Gastroesophageal sphincter (tissue), 4 donors: Measurements from ENCODE around the gene PTPN1. TPM values are rescaled to one million over a fixed set of nuclear protein-coding genes. Genes with fewer than 3 reads are reported as not detected.

Experiments used
- ATAC-seq: fragments of 150-250 bp; one replicate; pipeline ENCODE4 v1.9.1; 2016; ENCODE audit warnings: mild to moderate bottlenecking, moderate library complexity
- H3K27ac ChIP-seq, 4 donors: fragments of 200-600 bp; sonication (generic) in 3 of 4; 1 replicate in 3 of 4; 2 replicates in 1 of 4; pipeline ENCODE4 v1.5.1; 2016 to 2019
- H3K27me3 ChIP-seq: fragments of 200-600 bp; sonication (generic); one replicate; pipeline ENCODE4 v1.5.1; 2019
- H3K36me3 ChIP-seq, 2 donors: fragments of 200-600 bp; sonication (generic); one replicate each; pipeline ENCODE4 v1.5.1; 2019; ENCODE audit warnings: control low read depth in 1 of 2
- H3K4me1 ChIP-seq, 3 donors: fragments of 200-600 bp; sonication (generic); 1 replicate in 2 of 3; 2 replicates in 1 of 3; pipeline ENCODE4 v1.5.1; 2016 to 2019; ENCODE audit warnings: control low read depth in 2 of 3
- H3K4me3 ChIP-seq, 2 donors: fragments of 200-600 bp; sonication (generic); one replicate each; pipeline ENCODE4 v1.5.1; 2019; ENCODE audit warnings: mild to moderate bottlenecking in 1 of 2, moderate library complexity in 1 of 2
- H3K9me3 ChIP-seq, 3 donors: fragments of 200-600 bp; sonication (generic); one replicate each; pipeline ENCODE4 v1.5.1; 2017 to 2019; ENCODE audit warnings: control low read depth in 2 of 3
- CTCF ChIP-seq, 4 experiments: fragments of 200-600 bp in 2 of 4; fragments of 450-650 bp in 2 of 4; sonication (generic) in 1 of 4; IDR thresholded peaks; one replicate each; pipeline ENCODE4 v1.5.1; 2017 to 2019; ENCODE audit warnings: antibody characterized with exemption in 4 of 4, mild to moderate bottlenecking in 2 of 4, moderate library complexity in 2 of 4
- EP300 ChIP-seq: sonication (generic); formaldehyde crosslinking; IDR thresholded peaks from one replicate; pipeline ENCODE4 v1.6.1; 2017; ENCODE audit warnings: antibody characterized with exemption, mild to moderate bottlenecking
- POLR2A ChIP-seq, 2 donors: fragments of 450-650 bp; IDR thresholded peaks; one replicate each; pipeline ENCODE4 v1.6.1; 2017; ENCODE audit warnings: antibody characterized with exemption in 2 of 2, mild to moderate bottlenecking in 2 of 2, moderate library complexity in 1 of 2
- POLR2AphosphoS5 ChIP-seq: sonication (generic); formaldehyde crosslinking; IDR thresholded peaks from one replicate; pipeline ENCODE4 v1.6.1; 2017; ENCODE audit warnings: antibody characterized with exemption
- WGBS, 2 donors: methylation state at CpG; one replicate each; pipeline ENCODE4 v1.1.5; 2018; ENCODE audit warnings: low coverage in 1 of 2; 5-methylcytosine and 5-hydroxymethylcytosine counted together
- total RNA-seq, 4 donors: library from RNA; depleted of rRNA; stranded (reverse); fragments of >200 nt; gene quantifications; one replicate each; pipeline ENCODE4 v1.1.0, GENCODE V29; 2016

The PTPN1 gene
- total RNA-seq, 4 donors from 2014 or later = 27.6 to 43.6 (median 38.4) TPM

GRCh38 chr20:50464725-50465650 lies 45.2 kb upstream of the PTPN1 start:
- H3K4me1 ChIP-seq = peaks cover 0 to 40% (median 15%) of the 10 kb centered on the region in 3 donors
- H3K36me3 ChIP-seq = no peaks in the 10 kb centered on the region
- no peak overlapping the region for H3K4me3 ChIP-seq
- no peak for ATAC-seq
- no peak for TF ChIP-seq POLR2AphosphoS5
- TF ChIP-seq EP300 = no peak
- no peak for TF ChIP-seq POLR2A (IDR thresholded peaks at IDR 0.05)
- TF ChIP-seq CTCF (IDR thresholded peaks at IDR 0.05) = no peak
- H3K27ac ChIP-seq = no peak overlapping the region
- H3K27me3 ChIP-seq = no peaks in the 10 kb centered on the region
- no peaks in the 10 kb centered on the region for H3K9me3 ChIP-seq
- WGBS, 2 donors = 76 to 84% methylated on average over 7 to 11 of the region's 14 CpGs

GRCh38 chr20:50467174-50467573 lies 43.0 kb upstream of the PTPN1 start:
- TF ChIP-seq EP300 (no peak), POLR2AphosphoS5 (no peak), CTCF (IDR thresholded peaks at IDR 0.05) (no peak), POLR2A (IDR thresholded peaks at IDR 0.05) (no peak)
- 67 to 80% methylated on average over 4 to 5 of the region's 6 CpGs for WGBS, 2 donors
- H3K27ac ChIP-seq = no peak overlapping the region
- no peaks in the 10 kb centered on the region for H3K36me3 ChIP-seq
- no peak for ATAC-seq
- H3K9me3 ChIP-seq = no peaks in the 10 kb centered on the region
- H3K4me1 ChIP-seq = peaks cover 0 to 20% (median 8%) of the 10 kb centered on the region in 3 donors
- no peaks in the 10 kb centered on the region for H3K27me3 ChIP-seq
- no peak overlapping the region for H3K4me3 ChIP-seq

DNA sequence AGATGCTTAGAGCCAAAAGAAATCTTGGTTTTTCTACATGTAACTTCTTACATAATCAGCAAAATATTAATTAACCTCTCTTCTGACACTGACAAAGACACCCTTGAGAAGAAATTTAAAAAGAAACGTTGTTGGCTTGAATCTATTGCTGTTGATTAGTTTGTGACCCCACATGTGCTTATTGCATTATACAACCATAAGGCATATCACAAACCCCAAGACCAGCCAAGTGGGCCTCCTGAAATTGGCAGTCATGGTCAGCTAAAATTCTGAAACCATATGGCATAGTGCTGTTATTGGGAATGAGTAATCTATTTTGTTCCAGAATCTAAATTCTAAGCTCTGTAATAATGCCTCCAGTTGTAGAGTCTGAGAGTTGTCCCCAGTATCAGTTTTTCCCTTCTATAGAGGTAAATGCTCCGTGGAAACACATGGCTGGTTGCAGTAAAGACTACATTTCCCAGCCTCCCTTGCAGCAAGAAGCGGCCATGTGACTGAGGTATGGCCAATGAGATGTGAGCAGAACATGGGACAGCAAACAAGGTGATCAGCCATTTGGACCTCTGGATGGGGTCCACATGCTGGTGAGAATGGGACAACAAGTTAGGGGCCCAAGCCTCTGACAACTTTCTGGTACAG lies 42.3 kb upstream of the PTPN1 start:
- ATAC-seq = peak; percentile 38
- Histone ChIP-seq H3K27me3 (no peaks in the 10 kb centered on the region), H3K9me3 (no peaks in the 10 kb centered on the region), H3K27ac (no peak overlapping the region), H3K4me1 (peaks cover 0 to 14% (median 7%) of the 10 kb centered on the region in 3 donors), H3K4me3 (no peak overlapping the region), H3K36me3 (no peaks in the 10 kb centered on the region)
- TF ChIP-seq POLR2A (IDR thresholded peaks at IDR 0.05) = no peak
- no peak for TF ChIP-seq POLR2AphosphoS5
- TF ChIP-seq EP300 = no peak
- TF ChIP-seq CTCF (IDR thresholded peaks at IDR 0.05) = no peak
- 72 to 73% methylated on average over 2 to 3 of the region's 3 CpGs for WGBS, 2 donors

DNA sequence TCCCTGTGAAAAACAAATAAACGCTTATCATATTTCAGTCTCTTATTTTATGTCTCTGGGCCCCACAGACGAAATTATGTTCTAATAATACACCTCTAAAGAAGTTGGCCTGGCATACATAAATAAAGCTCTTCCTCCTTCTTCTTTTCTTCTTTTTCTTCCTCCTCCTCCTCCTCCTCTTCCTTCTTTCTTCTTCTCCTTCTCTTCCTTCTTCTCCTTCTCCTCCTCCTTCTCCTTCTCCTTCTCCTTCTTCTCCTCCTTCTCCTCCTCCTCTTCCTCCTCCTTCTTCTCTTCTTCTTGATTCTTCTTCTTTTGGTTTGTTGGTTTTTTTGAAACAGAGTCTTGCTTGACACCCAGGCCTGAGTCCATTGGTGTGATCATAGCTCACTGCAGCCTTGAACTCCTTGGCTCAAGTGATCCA lies 41.8 kb upstream of the PTPN1 start:
- ATAC-seq = no peak
- TF ChIP-seq EP300 (no peak), POLR2A (IDR thresholded peaks at IDR 0.05) (no peak), POLR2AphosphoS5 (no peak), CTCF (IDR thresholded peaks at IDR 0.05) (no peak)
- Histone ChIP-seq H3K27me3 (no peaks in the 10 kb centered on the region), H3K4me1 (peaks cover 0 to 10% (median 7%) of the 10 kb centered on the region in 3 donors), H3K9me3 (no peaks in the 10 kb centered on the region), H3K27ac (no peak overlapping the region), H3K36me3 (no peaks in the 10 kb centered on the region), H3K4me3 (no peak overlapping the region)
- WGBS, 2 donors = 76 to 79% methylated on average over 2 of the region's 2 CpGs
